Measurements from ENCODE around the gene RAMAC. TPM values are rescaled to one million over a fixed set of nuclear protein-coding genes. Genes with fewer than 3 reads are reported as not detected.
A peak's percentile ranks its signal among the peaks of the same experiment; 100 is the strongest.
"Not testable (repeated sequence)": the region's sequence is repeated elsewhere in the genome, so short reads cannot be mapped to it uniquely, and the experiment has no call there.

RAMAC gene
- total RNA-seq: 10 to 100 TPM; 17.5 to 30.6 TPM

DNA sequence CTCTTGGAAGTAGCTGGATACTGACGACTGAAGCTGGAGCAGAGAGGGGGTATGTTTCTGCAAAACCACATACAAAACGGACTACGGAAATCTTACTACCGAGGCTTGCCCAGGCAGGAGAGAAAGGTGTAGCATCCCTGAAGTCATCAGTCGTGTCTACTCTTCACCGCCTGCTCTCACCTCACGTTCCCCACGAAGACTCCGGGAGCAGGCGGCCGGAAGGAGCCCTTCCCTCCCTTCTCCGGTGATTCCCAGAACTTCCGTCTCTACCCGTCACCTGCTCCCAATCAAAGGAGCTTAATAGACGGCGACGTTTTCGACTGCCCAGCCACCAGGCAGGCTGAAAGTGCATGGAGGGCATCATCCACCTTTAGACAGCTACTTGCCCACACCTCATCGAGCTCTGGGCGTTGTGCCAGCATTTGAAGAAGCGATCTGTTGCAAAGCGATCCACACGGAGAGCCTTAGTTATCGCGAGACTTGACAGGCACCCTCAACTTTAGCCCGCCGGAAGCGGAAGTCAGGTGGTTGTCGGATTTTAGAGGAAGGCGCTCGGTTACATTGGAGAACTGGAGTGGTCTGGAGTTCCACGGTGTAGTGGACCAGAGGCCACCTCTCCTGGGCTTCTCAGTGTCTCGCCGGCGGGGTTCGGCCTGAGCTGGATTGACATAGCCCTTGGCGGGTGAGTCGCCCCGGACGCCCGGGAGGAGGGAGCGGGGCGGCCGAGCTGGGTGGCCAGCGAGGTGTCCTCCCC, at the start of gene RAMAC:
Gene RAMAC (plus strand): TSS at position 523 of the 754 bp plus-strand sequence. CDS start 2,809 bp downstream, outside the sequence.
- ATAC-seq (peak; percentile 94 to 97), DNase-seq (ENCODE audit: low spot score) (peak; percentile 92)
- H3K27me3 Mint-ChIP-seq: no peaks in the 10 kb centered on the region
- peak within 1 kb of the TSS; percentile 94 for H3K4me3 Mint-ChIP-seq
- H3K27ac Mint-ChIP-seq: peak within 1 kb of the TSS; percentile 91 to 97
- H3K4me1 Mint-ChIP-seq (ENCODE audit: low read depth in 2 of 2): peaks cover 19 to 22% of the 10 kb centered on the region in 2 donors
- H3K9me3 Mint-ChIP-seq: no peaks in the 10 kb centered on the region
- H3K36me3 Mint-ChIP-seq: no peaks in the 10 kb centered on the region

GRCh38 chr15:82936966-82937711, 48.9 kb upstream of the RAMAC start:
- no peaks in the 10 kb centered on the region for H3K36me3 Mint-ChIP-seq
- no peak overlapping the region for H3K4me3 Mint-ChIP-seq
- H3K4me1 Mint-ChIP-seq (ENCODE audit: low read depth in 2 of 2): peaks cover 0 to 4% of the 10 kb centered on the region in 2 donors
- ATAC-seq: no peak
- DNase-seq (ENCODE audit: low spot score): no peak
- no peaks in the 10 kb centered on the region for H3K9me3 Mint-ChIP-seq
- H3K27me3 Mint-ChIP-seq: peaks cover 0 to 32% of the 10 kb centered on the region in 2 donors
- no peak overlapping the region for H3K27ac Mint-ChIP-seq

DNA sequence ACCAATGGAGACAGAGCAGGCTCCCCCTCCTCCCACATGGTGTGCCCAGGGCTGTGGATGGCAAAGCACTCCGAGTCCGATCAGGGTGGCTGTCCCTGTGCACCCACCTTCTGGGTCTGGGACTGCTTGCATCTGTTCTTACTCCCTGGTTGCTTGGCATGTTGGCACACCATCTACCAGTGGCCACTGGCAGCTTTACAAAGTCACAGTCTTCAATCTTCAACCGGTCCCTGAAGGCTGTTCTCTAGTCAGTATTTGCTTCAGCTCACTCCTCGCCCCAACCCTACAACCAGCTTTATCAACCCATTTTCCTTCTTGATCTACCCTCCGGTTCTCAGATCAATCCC, 48.3 kb upstream of the RAMAC start:
- no peaks in the 10 kb centered on the region for H3K36me3 Mint-ChIP-seq

GRCh38 chr15:82939678-82940077, 46.3 kb upstream of the RAMAC start:
- H3K36me3 Mint-ChIP-seq; DNase-seq (ENCODE audit: low spot score); H3K27ac Mint-ChIP-seq; H3K9me3 Mint-ChIP-seq; H3K4me1 Mint-ChIP-seq (ENCODE audit: low read depth in 2 of 2); H3K4me3 Mint-ChIP-seq; ATAC-seq: not testable (repeated sequence)
- H3K27me3 Mint-ChIP-seq: peaks cover 0 to 32% of the 10 kb centered on the region in 2 donors

More for the DNA sequence above, 48.3 kb upstream of the RAMAC start:
- H3K27ac Mint-ChIP-seq: no peak overlapping the region
- no peaks in the 10 kb centered on the region for H3K9me3 Mint-ChIP-seq
- no peak for DNase-seq (ENCODE audit: low spot score)
- H3K4me1 Mint-ChIP-seq (ENCODE audit: low read depth in 2 of 2): peaks cover 0 to 4% of the 10 kb centered on the region in 2 donors
- H3K27me3 Mint-ChIP-seq: peaks cover 0 to 32% of the 10 kb centered on the region in 2 donors
- no peak overlapping the region for H3K4me3 Mint-ChIP-seq
- no peak for ATAC-seq

DNA sequence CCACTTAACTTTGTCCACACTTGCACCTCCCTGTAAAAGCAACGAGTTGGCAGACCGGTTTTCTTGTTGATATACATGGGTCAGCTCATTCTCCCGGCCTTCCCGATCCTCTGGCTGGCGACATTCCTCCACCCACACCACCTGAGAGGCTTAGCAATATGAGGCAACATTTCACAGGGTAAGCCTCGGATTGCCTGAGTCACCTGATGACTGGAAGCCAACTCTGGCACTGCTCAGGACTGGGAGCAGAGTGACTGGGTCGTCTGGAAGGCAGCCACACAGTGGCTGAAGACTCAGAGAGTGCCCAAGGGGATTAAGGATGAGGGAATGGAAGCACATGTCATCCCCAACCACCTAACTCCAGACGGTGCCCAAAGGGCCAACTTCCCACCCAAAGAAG, 43.3 kb upstream of the RAMAC start:
- no peak for DNase-seq (ENCODE audit: low spot score)

DNA sequence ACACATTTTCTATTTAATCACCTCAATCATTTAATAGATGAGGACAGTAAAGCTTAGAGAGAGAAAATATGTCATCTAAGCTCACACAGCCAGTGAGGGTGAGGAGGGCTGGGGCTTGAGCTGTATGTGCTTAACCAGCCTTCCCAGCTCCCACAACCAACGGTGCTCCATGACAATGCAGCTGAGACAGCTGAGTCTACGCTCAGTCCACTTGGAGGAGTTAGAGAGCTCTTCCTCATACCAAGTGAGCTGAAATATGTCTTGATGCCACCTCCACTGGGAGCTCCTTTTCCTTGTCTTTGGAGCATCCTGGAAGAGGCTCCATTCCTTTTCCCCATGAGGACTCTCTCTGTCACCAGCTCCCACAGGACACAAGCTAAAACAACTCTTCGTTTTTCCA, 42.8 kb upstream of the RAMAC start:
- no peaks in the 10 kb centered on the region for H3K9me3 Mint-ChIP-seq
- peaks cover 12 to 31% of the 10 kb centered on the region in 2 donors for H3K27me3 Mint-ChIP-seq
- H3K4me1 Mint-ChIP-seq (ENCODE audit: low read depth in 2 of 2): peaks cover 0 to 4% of the 10 kb centered on the region in 2 donors
- no peak overlapping the region for H3K4me3 Mint-ChIP-seq
- no peaks in the 10 kb centered on the region for H3K36me3 Mint-ChIP-seq
- no peak overlapping the region for H3K27ac Mint-ChIP-seq
- DNase-seq (ENCODE audit: low spot score): no peak
- ATAC-seq: no peak

More for the DNA sequence above, 43.3 kb upstream of the RAMAC start:
- Mint-ChIP-seq H3K27ac (no peak overlapping the region), H3K4me3 (no peak overlapping the region), H3K27me3 (peaks cover 11 to 32% of the 10 kb centered on the region in 2 donors), H3K9me3 (no peaks in the 10 kb centered on the region), H3K4me1 (ENCODE audit: low read depth in 2 of 2) (peaks cover 0 to 4% of the 10 kb centered on the region in 2 donors), H3K36me3 (no peaks in the 10 kb centered on the region)
- ATAC-seq: no peak

DNA sequence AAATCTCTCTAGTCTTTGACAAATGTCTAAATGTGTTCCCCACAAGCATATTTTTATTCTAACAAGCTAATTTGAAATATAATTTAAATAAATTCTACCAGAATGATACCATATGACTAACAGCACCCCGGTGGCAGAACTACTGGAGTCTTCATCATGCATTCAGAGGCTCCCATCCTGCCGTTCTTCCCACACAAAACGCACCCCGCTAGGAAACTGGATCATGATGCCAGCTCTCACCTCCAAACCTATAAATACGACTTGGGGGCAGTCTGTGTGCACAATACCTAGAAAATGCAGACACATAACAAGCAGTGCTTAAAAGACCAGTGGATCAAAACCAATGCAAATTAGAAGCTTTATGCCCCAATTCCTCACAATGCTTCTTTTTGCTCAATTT, 42.0 kb upstream of the RAMAC start:
- no peak overlapping the region for H3K4me3 Mint-ChIP-seq
- no peak for ATAC-seq
- H3K27me3 Mint-ChIP-seq: peaks cover 12 to 25% of the 10 kb centered on the region in 2 donors

GRCh38 chr15:82944821-82945220, 41.2 kb upstream of the RAMAC start:
- DNase-seq (ENCODE audit: low spot score) (no peak), ATAC-seq (no peak)
- Mint-ChIP-seq H3K4me1 (ENCODE audit: low read depth in 2 of 2) (peaks cover 0 to 4% of the 10 kb centered on the region in 2 donors), H3K27me3 (peaks cover 12 to 25% of the 10 kb centered on the region in 2 donors), H3K27ac (no peak overlapping the region), H3K4me3 (no peak overlapping the region), H3K36me3 (no peaks in the 10 kb centered on the region), H3K9me3 (no peaks in the 10 kb centered on the region)

More for the DNA sequence above, 42.0 kb upstream of the RAMAC start:
- Mint-ChIP-seq H3K36me3 (no peaks in the 10 kb centered on the region), H3K27ac (no peak overlapping the region), H3K9me3 (no peaks in the 10 kb centered on the region), H3K4me1 (ENCODE audit: low read depth in 2 of 2) (peaks cover 0 to 4% of the 10 kb centered on the region in 2 donors)
- DNase-seq (ENCODE audit: low spot score): no peak

DNA sequence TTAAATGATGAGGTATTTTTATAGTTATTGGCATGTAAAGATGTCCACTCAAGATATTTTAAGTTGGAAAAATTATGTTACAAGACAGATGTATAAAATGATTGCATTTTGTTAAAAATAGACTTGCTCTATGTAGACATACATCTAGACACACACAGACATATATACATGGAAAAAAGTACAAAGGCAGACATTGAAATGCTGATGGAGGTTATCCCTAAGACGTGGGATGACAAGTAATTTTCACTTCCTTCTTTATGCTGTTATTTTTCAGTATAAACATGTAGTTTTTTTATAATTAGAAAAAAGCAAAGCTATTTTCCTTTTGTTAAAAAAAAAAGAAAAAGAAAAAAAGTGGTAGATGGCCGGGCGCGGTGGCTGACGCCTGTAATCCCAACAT, 40.7 kb upstream of the RAMAC start:
- H3K4me1 Mint-ChIP-seq (ENCODE audit: low read depth in 2 of 2): peaks cover 0 to 4% of the 10 kb centered on the region in 2 donors
- no peak for ATAC-seq
- no peaks in the 10 kb centered on the region for H3K36me3 Mint-ChIP-seq
- DNase-seq (ENCODE audit: low spot score): no peak
- no peak overlapping the region for H3K4me3 Mint-ChIP-seq
- H3K27ac Mint-ChIP-seq: no peak overlapping the region
- H3K9me3 Mint-ChIP-seq: no peaks in the 10 kb centered on the region
- H3K27me3 Mint-ChIP-seq: peaks cover 12 to 25% of the 10 kb centered on the region in 2 donors

DNA sequence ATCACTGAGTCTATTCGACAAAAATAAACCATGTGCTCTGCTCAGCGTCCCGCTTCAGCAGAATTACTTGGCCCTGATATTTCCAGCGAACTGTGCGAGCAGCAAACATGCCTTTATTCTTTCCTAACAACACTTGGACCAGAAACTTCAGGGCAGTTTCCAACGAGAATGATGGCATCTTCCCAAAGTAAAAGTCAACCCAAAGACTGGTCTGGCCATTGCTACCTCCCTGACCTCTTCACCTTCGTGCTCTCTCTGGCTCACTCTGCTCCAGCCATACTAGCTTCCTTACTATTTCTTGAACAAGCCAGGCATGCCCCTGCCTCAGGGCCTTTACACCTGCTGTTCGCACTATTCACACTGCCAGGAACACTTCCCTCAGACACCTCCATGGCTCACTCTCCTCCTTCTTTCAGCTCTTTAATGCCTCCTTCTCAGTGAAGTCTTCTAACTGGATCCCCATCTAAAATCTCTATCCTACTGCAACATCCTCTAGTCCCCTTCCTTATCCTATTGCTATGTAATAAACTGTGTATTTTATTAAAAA, 39.8 kb upstream of the RAMAC start:
- Mint-ChIP-seq H3K27me3 (peaks cover 12 to 25% of the 10 kb centered on the region in 2 donors), H3K36me3 (no peaks in the 10 kb centered on the region), H3K4me1 (ENCODE audit: low read depth in 2 of 2) (peaks cover 0 to 4% of the 10 kb centered on the region in 2 donors), H3K27ac (no peak overlapping the region), H3K4me3 (no peak overlapping the region), H3K9me3 (no peaks in the 10 kb centered on the region)
- DNase-seq (ENCODE audit: low spot score) (no peak), ATAC-seq (no peak)

DNA sequence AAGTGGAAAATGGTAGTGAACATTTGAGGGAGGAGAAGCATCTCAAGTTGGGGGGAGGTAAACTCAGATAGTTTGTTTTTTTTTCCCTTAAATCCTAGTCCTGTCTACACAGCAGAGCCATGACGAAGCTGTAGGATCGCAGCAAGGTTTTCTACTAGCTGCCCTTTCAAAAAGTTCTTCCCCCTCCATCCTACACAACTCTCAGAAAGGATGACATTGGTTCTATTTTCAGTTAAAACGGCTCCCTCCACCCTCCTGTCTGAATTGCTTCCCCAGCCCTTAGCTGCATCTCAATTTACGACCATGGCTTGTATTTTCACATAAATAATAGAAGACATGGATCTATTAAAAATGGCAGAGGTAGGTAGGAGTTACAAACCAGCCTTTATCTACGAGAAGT, 35.7 kb upstream of the RAMAC start:
- Mint-ChIP-seq H3K9me3 (no peaks in the 10 kb centered on the region), H3K27me3 (peaks cover 16 to 17% of the 10 kb centered on the region in 2 donors), H3K4me1 (ENCODE audit: low read depth in 2 of 2) (no peaks in the 10 kb centered on the region), H3K4me3 (no peak overlapping the region), H3K27ac (no peak overlapping the region), H3K36me3 (no peaks in the 10 kb centered on the region)
- DNase-seq (ENCODE audit: low spot score) (no peak), ATAC-seq (no peak)

DNA sequence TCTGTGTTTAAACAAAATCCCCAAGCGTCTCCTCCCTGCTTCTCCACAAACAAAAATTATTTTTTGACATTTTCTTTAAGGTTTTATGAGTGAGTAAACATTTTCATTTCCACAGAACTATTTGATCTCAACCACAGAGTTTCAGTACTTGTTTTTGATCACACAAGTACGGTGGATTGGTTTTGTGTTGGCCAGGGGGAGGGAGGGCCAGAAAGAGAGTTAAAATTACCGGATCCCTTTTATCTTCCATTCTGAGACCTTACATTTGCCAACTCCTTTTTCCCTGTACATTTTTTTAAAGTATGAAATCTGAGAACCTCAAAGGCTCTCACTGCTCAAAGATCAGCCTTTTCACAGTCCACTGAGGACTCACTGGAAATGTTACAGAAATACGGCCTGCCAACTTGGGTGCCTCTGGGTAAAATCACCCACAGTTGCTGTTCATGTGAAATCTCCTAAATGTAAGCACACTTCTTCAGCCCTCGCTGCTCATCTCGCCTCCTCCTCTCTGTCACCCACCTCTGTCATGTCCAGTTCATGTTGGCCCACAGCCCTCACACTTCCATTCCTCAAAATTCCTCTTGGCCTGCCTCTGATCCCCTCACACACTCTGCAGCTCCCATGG, 35.2 kb upstream of the RAMAC start:
- Mint-ChIP-seq H3K27me3 (peaks cover 16 to 17% of the 10 kb centered on the region in 2 donors), H3K4me1 (ENCODE audit: low read depth in 2 of 2) (no peaks in the 10 kb centered on the region), H3K36me3 (no peaks in the 10 kb centered on the region), H3K4me3 (no peak overlapping the region), H3K9me3 (no peaks in the 10 kb centered on the region), H3K27ac (no peak overlapping the region)
- DNase-seq (ENCODE audit: low spot score) (no peak), ATAC-seq (no peak)

DNA sequence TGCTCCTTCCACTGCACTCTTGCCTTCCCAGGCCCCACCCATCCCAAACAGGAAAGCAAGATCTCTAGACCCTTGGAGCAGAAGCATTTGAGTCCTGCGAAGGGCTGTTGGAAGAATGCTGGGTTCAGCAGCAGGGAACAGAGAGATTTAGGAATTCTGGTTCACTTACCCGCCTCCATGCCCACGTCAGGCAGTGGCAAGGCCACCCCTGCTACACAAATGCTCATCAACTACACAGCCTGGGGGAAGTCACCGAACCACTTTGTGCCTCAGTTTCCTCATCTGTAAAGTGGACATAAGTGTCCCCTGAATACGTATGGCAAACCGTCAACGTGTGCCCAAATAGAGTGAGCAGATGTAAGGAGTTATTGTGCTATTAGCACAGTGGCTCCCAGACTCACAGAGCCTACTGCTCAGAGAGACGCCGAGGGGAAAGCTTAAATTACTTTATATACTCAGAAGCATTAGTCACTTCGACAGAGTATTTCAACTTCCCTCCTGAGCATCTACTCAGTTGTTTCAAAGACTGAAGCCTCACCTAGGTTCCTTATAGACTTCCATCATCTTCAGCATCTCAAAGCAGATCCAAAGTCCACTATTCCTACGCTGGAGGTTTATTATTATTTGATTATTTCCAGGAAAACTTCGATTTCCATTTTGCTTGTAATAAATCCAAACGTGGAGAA, 34.4 kb upstream of the RAMAC start:
- Mint-ChIP-seq H3K4me3 (peak overlapping the region; percentile 21), H3K27ac (no peak overlapping the region), H3K9me3 (no peaks in the 10 kb centered on the region), H3K27me3 (peaks cover 12% of the 10 kb centered on the region in 2 donors), H3K36me3 (no peaks in the 10 kb centered on the region), H3K4me1 (ENCODE audit: low read depth in 2 of 2) (no peaks in the 10 kb centered on the region)
- no peak for ATAC-seq
- DNase-seq (ENCODE audit: low spot score): no peak
